Esophagus (tissue), 2 donors: ENCODE data around the gene USP2. TPM values are rescaled to one million over a fixed set of nuclear protein-coding genes. Genes with fewer than 3 reads are reported as not detected.

Experiments used
- H3K27ac ChIP-seq, 2 donors: one replicate each; pipeline ENCODE4 v1.5.1; 2013; ENCODE audit warnings: low read depth in 2 of 2, mild to moderate bottlenecking in 2 of 2, inconsistent platforms in 1 of 2, low read length in 1 of 2, moderate library complexity in 1 of 2
- H3K27me3 ChIP-seq, 2 donors: one replicate each; pipeline ENCODE4 v1.6.1; 2013; ENCODE audit warnings: low read length in 2 of 2, control low read depth in 1 of 2, mild to moderate bottlenecking in 1 of 2; ENCODE audit not compliant: insufficient read depth in 2 of 2, control insufficient read depth in 1 of 2
- H3K36me3 ChIP-seq, 2 donors: one replicate each; pipeline ENCODE4 v1.6.1; 2013; ENCODE audit warnings: low read length in 1 of 2; ENCODE audit not compliant: control insufficient read depth in 2 of 2, insufficient read depth in 2 of 2
- H3K4me1 ChIP-seq, 2 donors: one replicate each; pipeline ENCODE4 v1.6.1; 2013; ENCODE audit warnings: low read length in 1 of 2; ENCODE audit not compliant: control insufficient read depth in 2 of 2, insufficient read depth in 2 of 2
- H3K4me3 ChIP-seq, 2 donors: one replicate each; pipeline ENCODE4 v1.5.1; 2013; ENCODE audit warnings: low read length in 2 of 2, mild to moderate bottlenecking in 2 of 2, low read depth in 1 of 2, moderate library complexity in 1 of 2
- H3K9me3 ChIP-seq, 2 donors: one replicate each; pipeline ENCODE4 v1.6.1; 2013; ENCODE audit warnings: mild to moderate bottlenecking in 2 of 2, low read depth in 1 of 2, low read length in 1 of 2, moderate library complexity in 1 of 2; ENCODE audit not compliant: control insufficient read depth in 2 of 2, insufficient read depth in 1 of 2
- WGBS, 2 donors: extraction: QIAGEN DNeasy Blood & Tissue Kit; methylation state at CpG; one replicate each; pipeline ENCODE4 v1.1.7; 2013; 5-methylcytosine and 5-hydroxymethylcytosine counted together
- polyA plus RNA-seq, 2 donors: library from polyadenylated mRNA; stranded (reverse); fragments of 200-250 nt; gene quantifications; one replicate each; pipeline ENCODE4 v1.2.3, GENCODE V29; 2013
- donor health status: healthy with polysubstance abuse.
- donor health status: Bipolar disorder and iron deficiency.

Gene USP2
- polyA plus RNA-seq, 2 donors = 2.1 to 4.9 TPM

DNA sequence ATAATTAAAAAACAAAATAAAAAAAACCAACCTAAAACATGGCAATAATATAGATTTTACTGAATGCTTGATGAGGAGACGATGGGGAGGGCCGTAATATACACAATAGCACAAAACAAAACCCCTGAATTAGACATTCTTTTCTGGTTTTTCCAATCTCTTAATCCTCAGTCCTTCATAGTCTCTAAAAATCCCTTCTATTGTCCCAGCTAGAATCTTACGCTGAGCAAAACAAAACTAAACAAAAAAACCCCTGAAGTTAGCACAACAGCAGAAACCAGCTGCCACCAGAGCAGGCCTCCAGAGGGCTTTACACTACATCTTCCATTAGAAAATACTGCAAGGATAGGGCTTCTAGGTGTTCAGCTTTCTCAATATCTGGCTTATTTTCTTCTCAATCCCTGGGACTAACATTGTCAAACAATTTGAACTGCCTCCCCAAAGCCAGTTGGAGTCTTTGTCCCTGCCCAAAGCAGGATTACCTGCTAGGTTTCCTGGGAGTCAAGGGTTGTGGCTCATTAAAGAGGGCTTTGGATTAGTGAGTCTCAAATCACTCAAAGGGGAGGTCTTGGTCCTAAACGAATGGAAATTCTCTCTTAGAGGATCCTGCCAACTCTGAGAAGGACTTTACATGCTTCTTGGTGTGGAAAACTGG, 49.3 kb downstream of the USP2 start:
- peaks cover 8 to 18% of the 10 kb centered on the region in 2 donors for H3K4me1 ChIP-seq
- 79 to 80% methylated on average over 4 of the region's 4 CpGs for WGBS, 2 donors
- H3K9me3 ChIP-seq = no peaks in the 10 kb centered on the region
- H3K36me3 ChIP-seq = peaks cover 0 to 9% of the 10 kb centered on the region in 2 donors
- H3K27ac ChIP-seq = no peak overlapping the region
- H3K4me3 ChIP-seq = no peak overlapping the region
- no peaks in the 10 kb centered on the region for H3K27me3 ChIP-seq

DNA sequence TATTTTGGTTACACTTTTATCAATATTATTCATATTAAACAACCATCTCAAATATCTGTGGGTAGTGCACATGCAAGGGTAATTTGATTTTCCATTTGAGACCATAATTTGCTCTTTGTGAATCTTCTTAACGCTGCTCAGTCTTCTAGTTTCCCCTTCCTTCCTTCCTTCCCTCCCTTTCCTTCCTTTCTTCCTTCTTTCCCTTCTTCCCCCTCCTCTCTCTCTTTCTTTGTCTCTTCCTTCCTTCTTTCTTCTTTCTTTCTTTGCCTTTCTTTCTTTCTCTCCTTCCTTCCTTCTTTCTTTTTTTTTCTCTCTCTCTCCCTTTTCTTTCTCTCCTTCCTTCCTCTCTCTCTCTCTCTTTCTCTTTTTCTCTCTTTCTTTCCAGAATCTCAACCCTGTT, 51.3 kb downstream of the USP2 start:
- H3K36me3 ChIP-seq = no peaks in the 10 kb centered on the region
- H3K9me3 ChIP-seq = no peaks in the 10 kb centered on the region
- WGBS, 2 donors = 67 to 70% methylated on average over 1 of the region's 1 CpG
- H3K27ac ChIP-seq = no peak overlapping the region
- no peaks in the 10 kb centered on the region for H3K27me3 ChIP-seq
- peaks cover 4 to 5% of the 10 kb centered on the region in 2 donors for H3K4me1 ChIP-seq
- no peak overlapping the region for H3K4me3 ChIP-seq

DNA sequence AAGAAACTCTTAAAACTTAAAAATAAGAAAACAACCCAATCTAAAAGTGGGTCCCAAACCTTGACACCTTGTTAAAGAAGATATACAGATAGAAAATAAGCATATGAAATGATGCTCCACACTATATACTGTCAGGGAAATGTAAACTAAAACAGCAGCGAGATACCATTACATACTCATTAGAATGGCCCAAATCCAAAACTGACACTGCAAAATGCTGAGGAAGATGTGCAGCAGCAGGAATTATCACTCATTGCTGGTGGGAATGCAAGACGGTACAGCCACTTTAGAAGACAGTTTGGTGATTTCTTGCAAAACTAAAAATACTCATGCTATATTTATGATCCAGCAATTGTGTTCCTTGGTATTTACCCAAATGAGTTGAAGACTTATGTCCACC, 52.2 kb downstream of the USP2 start:
- no peak overlapping the region for H3K27ac ChIP-seq
- no peaks in the 10 kb centered on the region for H3K4me1 ChIP-seq
- WGBS, 2 donors = 62 to 69% methylated on average over 2 of the region's 2 CpGs
- H3K4me3 ChIP-seq = no peak overlapping the region
- no peaks in the 10 kb centered on the region for H3K27me3 ChIP-seq
- H3K36me3 ChIP-seq = no peaks in the 10 kb centered on the region
- H3K9me3 ChIP-seq = no peaks in the 10 kb centered on the region

DNA sequence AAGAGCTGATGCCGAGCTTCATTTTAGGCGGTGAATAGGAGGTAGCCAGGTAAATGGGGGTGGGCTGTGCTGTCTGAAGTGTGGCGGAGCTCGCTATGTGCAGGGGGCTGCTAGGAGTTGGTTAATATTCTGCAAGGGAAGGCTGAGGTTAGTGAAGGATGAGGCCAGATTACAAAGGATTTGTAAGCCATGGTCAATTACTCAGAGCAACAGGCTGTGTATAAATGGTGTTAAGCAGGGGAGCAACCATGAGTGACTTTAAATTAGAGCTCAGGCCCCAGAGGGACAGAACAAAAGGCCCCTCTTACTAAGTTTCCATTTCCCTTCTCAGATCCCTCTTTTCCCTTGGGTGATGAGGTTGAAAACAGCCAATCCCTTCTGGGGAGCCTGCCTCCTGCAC, 57.3 kb downstream of the USP2 start:
- H3K27ac ChIP-seq = no peak overlapping the region
- no peak overlapping the region for H3K4me3 ChIP-seq
- no peaks in the 10 kb centered on the region for H3K9me3 ChIP-seq
- H3K27me3 ChIP-seq = no peaks in the 10 kb centered on the region
- H3K36me3 ChIP-seq = no peaks in the 10 kb centered on the region
- WGBS, 2 donors = 64 to 69% methylated on average over 4 of the region's 4 CpGs
- H3K4me1 ChIP-seq = peaks cover 0 to 2% of the 10 kb centered on the region in 2 donors

DNA sequence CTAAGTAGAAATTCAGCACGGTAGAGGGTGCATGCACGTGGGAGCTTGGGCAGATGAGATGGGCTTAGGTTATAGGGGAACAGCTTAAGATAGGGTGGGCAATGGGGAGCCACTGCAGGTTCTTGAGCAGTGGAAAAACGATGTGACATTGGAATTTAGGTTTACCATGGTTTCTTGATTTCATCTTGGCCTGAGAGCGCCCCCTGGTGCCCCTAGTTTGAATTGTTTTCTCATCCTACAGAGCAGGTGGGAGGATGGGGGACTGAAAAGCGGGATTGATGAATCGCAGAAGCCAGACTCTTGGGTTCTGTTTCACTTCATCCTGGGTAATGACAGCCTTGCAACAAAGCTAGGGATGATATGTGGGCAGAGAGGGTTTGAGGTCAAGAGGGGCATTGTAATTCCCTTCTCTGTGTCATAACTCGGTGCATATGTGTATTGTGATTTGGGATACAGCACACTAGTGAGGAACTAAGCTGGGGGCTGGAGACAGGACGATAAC, 57.9 kb downstream of the USP2 start:
- Histone ChIP-seq H3K36me3 (no peaks in the 10 kb centered on the region), H3K27ac (no peak overlapping the region)
- WGBS, 2 donors = 17 to 20% methylated on average over 8 of the region's 8 CpGs

DNA sequence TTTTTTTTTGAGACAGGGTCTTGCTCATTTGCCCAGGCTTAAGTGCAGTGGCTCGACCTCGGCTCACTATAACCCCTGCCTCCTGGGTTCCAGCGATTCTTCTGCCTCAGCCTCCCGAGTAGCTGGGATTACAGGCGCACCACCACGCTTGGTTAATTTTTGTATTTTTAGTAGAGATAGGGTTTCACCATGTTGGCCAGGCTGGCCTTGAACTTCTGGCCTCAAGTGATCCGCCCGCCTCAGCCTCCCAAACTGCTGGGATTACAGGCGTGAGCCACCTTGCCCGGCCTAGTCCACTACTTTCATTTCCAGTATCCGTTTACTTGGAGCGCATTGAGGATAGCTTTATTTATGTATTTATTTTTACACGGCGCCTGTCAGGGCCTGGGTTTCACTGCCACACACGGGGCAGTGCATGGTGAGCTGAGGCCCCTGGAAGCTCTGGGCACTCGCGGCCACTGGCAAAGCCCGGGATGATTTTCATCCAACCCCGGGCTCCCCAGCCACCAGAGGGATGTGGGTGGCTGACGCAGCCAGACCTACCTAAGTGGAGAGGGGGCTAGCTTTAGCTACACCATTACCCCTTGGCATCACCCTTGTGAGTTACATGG, 58.5 kb downstream of the USP2 start:
- no peaks in the 10 kb centered on the region for H3K27me3 ChIP-seq
- H3K9me3 ChIP-seq = no peaks in the 10 kb centered on the region
- 81 to 87% methylated on average over 20 of the region's 20 CpGs for WGBS, 2 donors
- H3K27ac ChIP-seq = no peak overlapping the region
- H3K36me3 ChIP-seq = no peaks in the 10 kb centered on the region
- no peak overlapping the region for H3K4me3 ChIP-seq
- peaks cover 0 to 8% of the 10 kb centered on the region in 2 donors for H3K4me1 ChIP-seq

More for the DNA sequence above, 57.9 kb downstream of the USP2 start:
- Histone ChIP-seq H3K27me3 (no peaks in the 10 kb centered on the region), H3K4me1 (peaks cover 0 to 3% of the 10 kb centered on the region in 2 donors), H3K4me3 (no peak overlapping the region), H3K9me3 (no peaks in the 10 kb centered on the region)

DNA sequence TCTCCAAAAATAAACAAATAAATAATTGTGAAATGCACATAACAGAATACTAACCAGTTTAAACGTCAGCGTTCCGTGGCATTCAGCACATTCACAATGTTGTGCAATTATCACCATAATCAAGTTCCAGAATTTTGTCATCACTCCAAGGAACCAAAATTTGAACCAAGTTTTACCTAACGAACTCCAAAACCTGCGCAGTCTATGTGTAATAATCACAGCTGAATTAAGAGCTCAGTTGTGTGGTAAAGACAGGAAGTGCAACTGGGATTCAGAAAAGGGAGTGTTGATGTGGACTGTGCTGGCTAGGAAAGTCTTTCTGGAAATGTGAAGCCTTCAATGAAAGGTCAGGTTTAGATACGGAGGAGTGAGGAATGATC, 59.1 kb downstream of the USP2 start:
- Histone ChIP-seq H3K27me3 (no peaks in the 10 kb centered on the region), H3K36me3 (no peaks in the 10 kb centered on the region), H3K9me3 (no peaks in the 10 kb centered on the region), H3K27ac (peak overlapping the region in 1 of 2 donors; percentile 92), H3K4me3 (no peak overlapping the region), H3K4me1 (peaks cover 0 to 10% of the 10 kb centered on the region in 2 donors)
- 58 to 65% methylated on average over 6 of the region's 6 CpGs for WGBS, 2 donors

DNA sequence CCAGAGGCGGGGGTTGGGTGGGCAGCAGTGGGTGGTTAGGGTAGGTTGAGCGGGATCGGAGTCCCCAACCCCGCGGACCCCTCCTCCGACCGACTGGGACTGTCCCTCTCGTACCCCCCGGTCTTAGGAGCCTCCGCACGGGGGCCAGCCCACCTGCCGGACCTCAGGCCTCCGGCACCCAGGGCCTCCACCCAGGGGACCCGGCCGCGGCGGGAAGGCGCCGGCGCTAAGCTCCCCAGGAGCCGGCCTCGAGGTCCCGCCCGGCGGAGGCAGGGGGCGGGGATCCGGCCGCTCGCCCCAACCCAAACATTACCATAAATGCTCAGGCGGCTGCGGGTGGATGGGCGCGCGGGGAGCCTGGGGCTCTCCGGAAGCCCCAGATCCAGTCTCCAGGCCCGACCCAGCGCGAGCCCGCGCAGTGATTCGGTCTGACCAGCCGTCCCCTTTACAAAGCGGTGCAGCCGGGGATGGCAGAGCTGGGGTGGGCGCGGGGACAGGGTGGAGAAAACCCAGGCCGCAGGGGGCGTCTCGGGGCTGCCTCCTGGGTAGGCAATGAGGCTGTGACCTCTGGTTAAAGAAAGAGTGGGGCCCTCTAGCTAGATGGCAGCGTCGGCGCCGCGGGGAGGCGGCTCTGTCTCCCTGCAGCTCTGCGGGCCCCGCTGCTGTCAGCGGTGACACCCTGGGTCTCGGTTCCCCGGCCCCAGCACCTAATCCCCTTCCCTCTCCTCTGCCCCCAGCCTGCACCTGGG, 60.5 kb downstream of the USP2 start:
- H3K9me3 ChIP-seq = no peaks in the 10 kb centered on the region
- 3 to 4% methylated on average over 53 to 60 of the region's 60 CpGs for WGBS, 2 donors
- H3K27ac ChIP-seq = peak overlapping the region; percentile 89 to 92
- H3K4me1 ChIP-seq = peaks cover 5 to 18% of the 10 kb centered on the region in 2 donors
- H3K4me3 ChIP-seq = peak overlapping the region; percentile 41 to 49
- no peaks in the 10 kb centered on the region for H3K27me3 ChIP-seq
- H3K36me3 ChIP-seq = no peaks in the 10 kb centered on the region

DNA sequence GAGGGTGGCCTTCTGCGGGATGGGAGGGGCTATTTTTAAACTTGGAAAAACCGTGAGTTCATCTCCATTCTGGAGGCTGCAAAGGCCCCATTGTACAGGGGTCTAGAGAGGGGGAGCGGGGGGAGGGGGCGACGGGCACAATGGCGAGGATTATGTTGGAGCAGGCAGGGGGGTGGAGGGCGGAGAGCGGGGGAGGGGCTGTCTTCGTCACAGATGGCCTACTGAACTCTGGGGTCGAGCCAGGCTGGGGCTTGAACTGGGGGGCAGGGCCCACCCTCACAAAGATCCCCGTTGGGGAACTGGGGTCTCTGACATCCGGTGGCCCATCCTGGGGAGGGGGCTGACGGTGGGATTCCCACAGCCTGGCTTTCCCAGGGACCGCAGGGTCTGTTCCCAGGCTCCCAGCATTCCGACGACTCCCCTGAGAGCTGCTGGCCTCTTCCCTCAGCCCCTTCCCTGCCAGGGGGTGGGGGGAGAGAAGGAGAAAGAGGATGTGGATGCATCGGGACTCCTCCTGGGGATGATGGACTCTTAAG, 61.2 kb downstream of the USP2 start:
- Histone ChIP-seq H3K9me3 (no peaks in the 10 kb centered on the region), H3K4me1 (peaks cover 6 to 24% of the 10 kb centered on the region in 2 donors), H3K36me3 (no peaks in the 10 kb centered on the region), H3K27me3 (no peaks in the 10 kb centered on the region), H3K4me3 (peak overlapping the region; percentile 41 to 49), H3K27ac (peak overlapping the region; percentile 89 to 92)
- 47 to 51% methylated on average over 14 to 17 of the region's 17 CpGs for WGBS, 2 donors
